K562 (cell line): ENCODE measurements around the gene ANKRD65. TPM values are rescaled to one million over a fixed set of nuclear protein-coding genes. Genes with fewer than 3 reads are reported as not detected.
A peak's percentile ranks its signal among the peaks of the same experiment; 100 is the strongest.

Experiments
- ATF1 ChIP-seq, 2 experiments: fragments of 450-650 bp in 1 of 2; IDR thresholded peaks; 2 replicates each; pipeline ENCODE4 v1.6.1; 2016; ENCODE audit warnings: missing compliant biosample characterization in 1 of 2, missing genetic modification characterization in 1 of 2
- BRF1 ChIP-seq: IDR thresholded peaks from 3 replicates; pipeline ENCODE4 v1.6.1; 2011; ENCODE audit warnings: borderline replicate concordance, mild to moderate bottlenecking; ENCODE audit not compliant: insufficient read length; ENCODE audit errors: extremely low read depth
- EP400 ChIP-seq: fragments of 450-650 bp; IDR thresholded peaks from 2 replicates; pipeline ENCODE4 v1.6.1; 2017; ENCODE audit warnings: antibody characterized with exemption, mild to moderate bottlenecking, moderate library complexity
- ETV5 ChIP-seq: sonication (generic); formaldehyde crosslinking; IDR thresholded peaks from 2 replicates; pipeline ENCODE4 v1.4.0; 2020; ENCODE audit warnings: low read depth, mild to moderate bottlenecking, missing genetic modification reagents
- HCFC1 ChIP-seq: IDR thresholded peaks from 2 replicates; pipeline ENCODE4 v1.6.1; 2012; ENCODE audit warnings: low read depth, low read length, improper control_type of control experiment
- MECOM ChIP-seq: fragments of 250-450 bp; sonication (Bioruptor Pico); IDR thresholded peaks from 2 replicates; pipeline ENCODE4 v1.8.0; 2022; ENCODE audit warnings: inconsistent platforms
- MYC ChIP-seq, 2 experiments: fragments of 250-450 bp in 1 of 2; sonication (Bioruptor Pico) in 1 of 2; IDR thresholded peaks; 2 replicates each; pipeline versions ENCODE4 v1.5.1 to v1.6.1; 2012 to 2021; ENCODE audit warnings: low read depth in 2 of 2, borderline replicate concordance in 1 of 2, improper control_type of control experiment in 1 of 2, low read length in 1 of 2, mild to moderate bottlenecking in 1 of 2, moderate library complexity in 1 of 2
- NEUROD1 ChIP-seq: fragments of 150-350 bp; IDR thresholded peaks from 2 replicates; pipeline ENCODE4 v1.6.1; 2014; ENCODE audit warnings: borderline replicate concordance, low read length, low read depth; ENCODE audit not compliant: partially characterized antibody
- SP1 ChIP-seq: sonication (generic); formaldehyde crosslinking; IDR thresholded peaks from 2 replicates; pipeline ENCODE4 v1.8.1; 2022; ENCODE audit warnings: mild to moderate bottlenecking, missing genetic modification reagents
- U2AF2 ChIP-seq: fragments of 200-400 bp; formaldehyde crosslinking; optimal IDR thresholded peaks from 2 replicates; pipeline ENCODE3; 2017; ENCODE audit warnings: low read depth, mild to moderate bottlenecking, low read length
- ZNF212 ChIP-seq: fragments of 450-650 bp; formaldehyde crosslinking; IDR thresholded peaks from 2 replicates; pipeline ENCODE4 v1.4.0; 2020; ENCODE audit warnings: mild to moderate bottlenecking
- polyA plus RNA-seq, 8 experiments: library from polyadenylated mRNA; depleted of rRNA in 4 of 8; stranded (reverse) in 5 of 8; unstranded in 3 of 8; fragments of >200 nt; fragmentation: Nextera tagmentation in 2 of 8; fragmentation: Illumina TruSeq in 1 of 8; extraction: Ambion mirVana in 2 of 8; extraction: Trizol in 1 of 8; gene quantifications; 2 replicates each; pipeline versions ENCODE4 v1.2.1 to v1.2.3, GENCODE V29; 2011 to 2014; ENCODE audit warnings: inconsistent platforms in 1 of 8, missing spikeins in 1 of 8
- total RNA-seq, 7 experiments: library from RNA; depleted of rRNA in 6 of 7; stranded (reverse); fragments of >200 nt in 6 of 7; fragmentation: Illumina TruSeq in 2 of 7; extraction: Trizol in 2 of 7; gene quantifications; 2 replicates each; pipeline versions ENCODE4 v1.2.1 to v1.2.3, GENCODE V29; 2011 to 2021; ENCODE audit warnings: low replicate concordance in 1 of 7
- TF ChIP-seq, protein P1 (sequence below): sonication (generic); formaldehyde crosslinking; IDR thresholded peaks from 2 replicates; pipeline ENCODE4 v1.8.1; 2023; ENCODE audit warnings: mild to moderate bottlenecking, missing genetic modification reagents
- TF ChIP-seq, protein P2 (sequence below): fragments of 200-400 bp; formaldehyde crosslinking; IDR thresholded peaks from 2 replicates; pipeline ENCODE4 v1.6.1; 2017; ENCODE audit warnings: mild to moderate bottlenecking, low read depth, low read length, moderate library complexity
- TF ChIP-seq, protein P3 (sequence below), 2 experiments: IDR thresholded peaks; 2 replicates each; pipeline ENCODE4 v1.6.1; 2012; ENCODE audit warnings: improper control_type of control experiment in 2 of 2, low read depth in 2 of 2, low read length in 2 of 2, borderline replicate concordance in 1 of 2
- TF ChIP-seq, protein P4 (sequence below): fragments of 450-650 bp; IDR thresholded peaks from 2 replicates; pipeline ENCODE4 v1.6.1; 2017; ENCODE audit warnings: antibody characterized with exemption, mild to moderate bottlenecking

The ANKRD65 gene
- total and polyA plus RNA-seq, 9 of the 15 experiments (the other 6 are each of a cell fraction or from before 2014, with no cell fraction given): not detected

DNA sequence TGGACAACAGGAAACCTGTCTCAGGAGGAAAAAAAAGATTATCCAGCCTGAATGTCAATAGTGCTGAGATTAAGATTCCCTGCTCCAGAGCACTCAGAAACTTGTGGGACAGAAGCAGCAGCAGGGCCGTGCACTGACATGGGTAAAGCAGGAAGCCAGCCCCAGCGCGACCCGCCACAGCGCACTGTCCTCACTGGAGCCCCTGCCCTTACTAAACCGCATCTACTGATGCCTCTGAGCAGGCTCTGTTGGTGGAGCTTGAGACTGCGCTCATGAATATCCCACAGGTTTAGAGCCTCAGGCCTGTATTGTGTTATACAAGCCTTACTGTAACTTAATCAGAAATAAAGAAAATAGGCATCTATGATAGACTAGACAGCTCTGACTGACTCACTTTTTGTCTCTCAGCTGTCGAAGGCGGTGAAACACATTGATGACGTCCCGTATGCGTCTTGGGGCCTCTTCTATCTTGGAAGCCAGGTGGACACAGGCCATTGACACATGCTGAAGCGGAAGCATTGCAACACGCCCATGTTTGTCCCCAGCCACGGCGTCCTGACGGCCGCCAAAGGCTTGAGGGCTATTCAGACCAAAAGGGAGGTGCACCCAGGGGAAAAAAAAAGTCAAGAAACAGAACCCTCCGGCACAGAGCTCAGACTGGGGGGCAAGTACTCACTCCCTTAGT lies 23.1 kb downstream of the ANKRD65 start (continued):
- TF ChIP-seq MECOM (CRISPR knock-in tag) (no peak), MYC (IDR thresholded peaks at IDR 0.05; ENCODE audit: low read depth, low read length) (peak; percentile 85), MYC (CRISPR knock-in tag; IDR thresholded peaks at IDR 0.05; ENCODE audit: borderline replicate concordance, low read depth) (no peak; the same call in 1 of the 2 replicates), HCFC1 (peak; percentile 18; the same call in 1 of the 2 replicates), ZNF212 (CRISPR knock-in tag) (no peak), EP400 (peak; percentile 76), NEUROD1 (no peak), BRF1 (no peak), ETV5 (CRISPR knock-in tag) (peak; percentile 89), ATF1 (CRISPR knock-in tag; IDR thresholded peaks at IDR 0.05) (no peak), ATF1 (tag; IDR thresholded peaks at IDR 0.05) (peak; percentile 80), SP1 (no peak), U2AF2 (no peak)
- TF ChIP-seq, protein P1, sequence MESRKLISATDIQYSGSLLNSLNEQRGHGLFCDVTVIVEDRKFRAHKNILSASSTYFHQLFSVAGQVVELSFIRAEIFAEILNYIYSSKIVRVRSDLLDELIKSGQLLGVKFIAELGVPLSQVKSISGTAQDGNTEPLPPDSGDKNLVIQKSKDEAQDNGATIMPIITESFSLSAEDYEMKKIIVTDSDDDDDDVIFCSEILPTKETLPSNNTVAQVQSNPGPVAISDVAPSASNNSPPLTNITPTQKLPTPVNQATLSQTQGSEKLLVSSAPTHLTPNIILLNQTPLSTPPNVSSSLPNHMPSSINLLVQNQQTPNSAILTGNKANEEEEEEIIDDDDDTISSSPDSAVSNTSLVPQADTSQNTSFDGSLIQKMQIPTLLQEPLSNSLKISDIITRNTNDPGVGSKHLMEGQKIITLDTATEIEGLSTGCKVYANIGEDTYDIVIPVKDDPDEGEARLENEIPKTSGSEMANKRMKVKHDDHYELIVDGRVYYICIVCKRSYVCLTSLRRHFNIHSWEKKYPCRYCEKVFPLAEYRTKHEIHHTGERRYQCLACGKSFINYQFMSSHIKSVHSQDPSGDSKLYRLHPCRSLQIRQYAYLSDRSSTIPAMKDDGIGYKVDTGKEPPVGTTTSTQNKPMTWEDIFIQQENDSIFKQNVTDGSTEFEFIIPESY (CRISPR knock-in tag): peak; percentile 98
- TF ChIP-seq, protein P2, sequence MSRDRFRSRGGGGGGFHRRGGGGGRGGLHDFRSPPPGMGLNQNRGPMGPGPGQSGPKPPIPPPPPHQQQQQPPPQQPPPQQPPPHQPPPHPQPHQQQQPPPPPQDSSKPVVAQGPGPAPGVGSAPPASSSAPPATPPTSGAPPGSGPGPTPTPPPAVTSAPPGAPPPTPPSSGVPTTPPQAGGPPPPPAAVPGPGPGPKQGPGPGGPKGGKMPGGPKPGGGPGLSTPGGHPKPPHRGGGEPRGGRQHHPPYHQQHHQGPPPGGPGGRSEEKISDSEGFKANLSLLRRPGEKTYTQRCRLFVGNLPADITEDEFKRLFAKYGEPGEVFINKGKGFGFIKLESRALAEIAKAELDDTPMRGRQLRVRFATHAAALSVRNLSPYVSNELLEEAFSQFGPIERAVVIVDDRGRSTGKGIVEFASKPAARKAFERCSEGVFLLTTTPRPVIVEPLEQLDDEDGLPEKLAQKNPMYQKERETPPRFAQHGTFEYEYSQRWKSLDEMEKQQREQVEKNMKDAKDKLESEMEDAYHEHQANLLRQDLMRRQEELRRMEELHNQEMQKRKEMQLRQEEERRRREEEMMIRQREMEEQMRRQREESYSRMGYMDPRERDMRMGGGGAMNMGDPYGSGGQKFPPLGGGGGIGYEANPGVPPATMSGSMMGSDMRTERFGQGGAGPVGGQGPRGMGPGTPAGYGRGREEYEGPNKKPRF: no peak
- TF ChIP-seq, protein P3, sequence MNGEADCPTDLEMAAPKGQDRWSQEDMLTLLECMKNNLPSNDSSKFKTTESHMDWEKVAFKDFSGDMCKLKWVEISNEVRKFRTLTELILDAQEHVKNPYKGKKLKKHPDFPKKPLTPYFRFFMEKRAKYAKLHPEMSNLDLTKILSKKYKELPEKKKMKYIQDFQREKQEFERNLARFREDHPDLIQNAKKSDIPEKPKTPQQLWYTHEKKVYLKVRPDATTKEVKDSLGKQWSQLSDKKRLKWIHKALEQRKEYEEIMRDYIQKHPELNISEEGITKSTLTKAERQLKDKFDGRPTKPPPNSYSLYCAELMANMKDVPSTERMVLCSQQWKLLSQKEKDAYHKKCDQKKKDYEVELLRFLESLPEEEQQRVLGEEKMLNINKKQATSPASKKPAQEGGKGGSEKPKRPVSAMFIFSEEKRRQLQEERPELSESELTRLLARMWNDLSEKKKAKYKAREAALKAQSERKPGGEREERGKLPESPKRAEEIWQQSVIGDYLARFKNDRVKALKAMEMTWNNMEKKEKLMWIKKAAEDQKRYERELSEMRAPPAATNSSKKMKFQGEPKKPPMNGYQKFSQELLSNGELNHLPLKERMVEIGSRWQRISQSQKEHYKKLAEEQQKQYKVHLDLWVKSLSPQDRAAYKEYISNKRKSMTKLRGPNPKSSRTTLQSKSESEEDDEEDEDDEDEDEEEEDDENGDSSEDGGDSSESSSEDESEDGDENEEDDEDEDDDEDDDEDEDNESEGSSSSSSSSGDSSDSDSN (IDR thresholded peaks at IDR 0.05; ENCODE audit: borderline replicate concordance in 1 of 2, low read depth in 2 of 2, low read length in 2 of 2): 0 out of 4 replicates have a peak, but pooled peaks of 1 of the 2 experiments have one; percentile 46
- TF ChIP-seq, protein P4, sequence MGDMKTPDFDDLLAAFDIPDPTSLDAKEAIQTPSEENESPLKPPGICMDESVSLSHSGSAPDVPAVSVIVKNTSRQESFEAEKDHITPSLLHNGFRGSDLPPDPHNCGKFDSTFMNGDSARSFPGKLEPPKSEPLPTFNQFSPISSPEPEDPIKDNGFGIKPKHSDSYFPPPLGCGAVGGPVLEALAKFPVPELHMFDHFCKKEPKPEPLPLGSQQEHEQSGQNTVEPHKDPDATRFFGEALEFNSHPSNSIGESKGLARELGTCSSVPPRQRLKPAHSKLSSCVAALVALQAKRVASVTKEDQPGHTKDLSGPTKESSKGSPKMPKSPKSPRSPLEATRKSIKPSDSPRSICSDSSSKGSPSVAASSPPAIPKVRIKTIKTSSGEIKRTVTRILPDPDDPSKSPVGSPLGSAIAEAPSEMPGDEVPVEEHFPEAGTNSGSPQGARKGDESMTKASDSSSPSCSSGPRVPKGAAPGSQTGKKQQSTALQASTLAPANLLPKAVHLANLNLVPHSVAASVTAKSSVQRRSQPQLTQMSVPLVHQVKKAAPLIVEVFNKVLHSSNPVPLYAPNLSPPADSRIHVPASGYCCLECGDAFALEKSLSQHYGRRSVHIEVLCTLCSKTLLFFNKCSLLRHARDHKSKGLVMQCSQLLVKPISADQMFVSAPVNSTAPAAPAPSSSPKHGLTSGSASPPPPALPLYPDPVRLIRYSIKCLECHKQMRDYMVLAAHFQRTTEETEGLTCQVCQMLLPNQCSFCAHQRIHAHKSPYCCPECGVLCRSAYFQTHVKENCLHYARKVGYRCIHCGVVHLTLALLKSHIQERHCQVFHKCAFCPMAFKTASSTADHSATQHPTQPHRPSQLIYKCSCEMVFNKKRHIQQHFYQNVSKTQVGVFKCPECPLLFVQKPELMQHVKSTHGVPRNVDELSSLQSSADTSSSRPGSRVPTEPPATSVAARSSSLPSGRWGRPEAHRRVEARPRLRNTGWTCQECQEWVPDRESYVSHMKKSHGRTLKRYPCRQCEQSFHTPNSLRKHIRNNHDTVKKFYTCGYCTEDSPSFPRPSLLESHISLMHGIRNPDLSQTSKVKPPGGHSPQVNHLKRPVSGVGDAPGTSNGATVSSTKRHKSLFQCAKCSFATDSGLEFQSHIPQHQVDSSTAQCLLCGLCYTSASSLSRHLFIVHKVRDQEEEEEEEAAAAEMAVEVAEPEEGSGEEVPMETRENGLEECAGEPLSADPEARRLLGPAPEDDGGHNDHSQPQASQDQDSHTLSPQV: 0 out of 2 replicates have a peak, but pooled peaks have one; percentile 47
